ENCODE measurements around the gene TBC1D4.

The TBC1D4 gene

GRCh38 chr13:75470676-75471075 lies 11.3 kb downstream of the TBC1D4 start:
- no peak overlapping the region for H2AFZ ChIP-seq (ENCODE audit: low read length)
- no peaks in the 10 kb centered on the region for H3K36me3 ChIP-seq (replicated peaks; ENCODE audit: insufficient read depth, low read length)
- no peaks in the 10 kb centered on the region for H3F3A ChIP-seq (ENCODE audit: insufficient read depth, low read length)
- no peaks in the 10 kb centered on the region for H3K9me3 ChIP-seq (replicated peaks; ENCODE audit: insufficient read depth, low read length)
- no peaks in the 10 kb centered on the region for H3K27me3 ChIP-seq (replicated peaks; ENCODE audit: insufficient read depth, low read length)
- no peak overlapping the region for H3K27ac ChIP-seq (ENCODE audit: low read length)
- H4K20me1 ChIP-seq (ENCODE audit: insufficient read depth, low read length), result no peaks in the 10 kb centered on the region
- H3K9ac ChIP-seq (ENCODE audit: low read length), result no peak overlapping the region
- no peaks in the 10 kb centered on the region for H3K4me1 ChIP-seq (ENCODE audit: low read length)
- TF ChIP-seq EZH2phosphoT487 (IDR thresholded peaks at IDR 0.05; ENCODE audit: low read length) (no peak), EZH2 (optimal IDR thresholded peaks at IDR 0.05; ENCODE audit: low read depth, low read length) (no peak), CTCF (IDR thresholded peaks at IDR 0.05; ENCODE audit: low read length) (no peak)
- H3K4me3 ChIP-seq (ENCODE audit: low read length), result no peak overlapping the region
- no peak for DNase-seq
- no peaks in the 10 kb centered on the region for H3K79me2 ChIP-seq (ENCODE audit: low read length)
- no peak overlapping the region for H3K4me2 ChIP-seq (ENCODE audit: low read depth, low read length)
- no peaks in the 10 kb centered on the region for H3K9me2 ChIP-seq (replicated peaks; ENCODE audit: insufficient read depth, low read length)

- H3F3A ChIP-seq (ENCODE audit: insufficient read depth, low read length), result no peaks in the 10 kb centered on the region
- H3K9me2 ChIP-seq (replicated peaks; ENCODE audit: insufficient read depth, low read length), result no peaks in the 10 kb centered on the region
- H3K4me2 ChIP-seq (ENCODE audit: low read depth, low read length), result no peak overlapping the region
- no peaks in the 10 kb centered on the region for H3K79me2 ChIP-seq (ENCODE audit: low read length)
- H3K4me1 ChIP-seq (ENCODE audit: low read length), result no peaks in the 10 kb centered on the region
- H2AFZ ChIP-seq (ENCODE audit: low read length), result no peak overlapping the region
- no peak overlapping the region for H3K27ac ChIP-seq (ENCODE audit: low read length)
- no peaks in the 10 kb centered on the region for H3K9me3 ChIP-seq (replicated peaks; ENCODE audit: insufficient read depth, low read length)
- H3K27me3 ChIP-seq (replicated peaks; ENCODE audit: insufficient read depth, low read length), result no peaks in the 10 kb centered on the region
- no peak for DNase-seq
- no peaks in the 10 kb centered on the region for H4K20me1 ChIP-seq (ENCODE audit: insufficient read depth, low read length)
- TF ChIP-seq EZH2 (optimal IDR thresholded peaks at IDR 0.05; ENCODE audit: low read depth, low read length) (no peak), CTCF (IDR thresholded peaks at IDR 0.05; ENCODE audit: low read length) (no peak), EZH2phosphoT487 (IDR thresholded peaks at IDR 0.05; ENCODE audit: low read length) (no peak)
- H3K9ac ChIP-seq (ENCODE audit: low read length), result no peak overlapping the region
- no peak overlapping the region for H3K4me3 ChIP-seq (ENCODE audit: low read length)
- H3K36me3 ChIP-seq (replicated peaks; ENCODE audit: insufficient read depth, low read length), result no peaks in the 10 kb centered on the region
Measured at GRCh38 chr13:75469047-75469446, 12.9 kb downstream of the TBC1D4 start.

GRCh38 chr13:75468602-75469001 lies 13.4 kb downstream of the TBC1D4 start:
- Histone ChIP-seq H3K36me3 (replicated peaks; ENCODE audit: insufficient read depth, low read length) (no peaks in the 10 kb centered on the region), H3K79me2 (ENCODE audit: low read length) (no peaks in the 10 kb centered on the region), H3K9me3 (replicated peaks; ENCODE audit: insufficient read depth, low read length) (no peaks in the 10 kb centered on the region), H3K9ac (ENCODE audit: low read length) (no peak overlapping the region), H4K20me1 (ENCODE audit: insufficient read depth, low read length) (no peaks in the 10 kb centered on the region), H3K27ac (ENCODE audit: low read length) (no peak overlapping the region), H3K4me2 (ENCODE audit: low read depth, low read length) (no peak overlapping the region), H2AFZ (ENCODE audit: low read length) (no peak overlapping the region), H3K4me1 (ENCODE audit: low read length) (no peaks in the 10 kb centered on the region), H3K9me2 (replicated peaks; ENCODE audit: insufficient read depth, low read length) (no peaks in the 10 kb centered on the region), H3K4me3 (ENCODE audit: low read length) (no peak overlapping the region), H3F3A (ENCODE audit: insufficient read depth, low read length) (no peaks in the 10 kb centered on the region), H3K27me3 (replicated peaks; ENCODE audit: insufficient read depth, low read length) (no peaks in the 10 kb centered on the region)
- TF ChIP-seq EZH2 (optimal IDR thresholded peaks at IDR 0.05; ENCODE audit: low read depth, low read length) (no peak), CTCF (IDR thresholded peaks at IDR 0.05; ENCODE audit: low read length) (no peak), EZH2phosphoT487 (IDR thresholded peaks at IDR 0.05; ENCODE audit: low read length) (no peak)
- DNase-seq, result no peak
